CD1c-positive myeloid dendritic cell (primary cell): ENCODE results near the gene NOTCH2NLA.
"Not testable (repeated sequence)": the region's sequence is repeated elsewhere in the genome, so short reads cannot be mapped to it uniquely, and the experiment has no call there.

Experiments
- DNase-seq: peaks from one replicate; pipeline ENCODE4 v3.0.0-alpha.2; 2016; ENCODE audit errors: extremely low spot score

NOTCH2NLA gene

DNA sequence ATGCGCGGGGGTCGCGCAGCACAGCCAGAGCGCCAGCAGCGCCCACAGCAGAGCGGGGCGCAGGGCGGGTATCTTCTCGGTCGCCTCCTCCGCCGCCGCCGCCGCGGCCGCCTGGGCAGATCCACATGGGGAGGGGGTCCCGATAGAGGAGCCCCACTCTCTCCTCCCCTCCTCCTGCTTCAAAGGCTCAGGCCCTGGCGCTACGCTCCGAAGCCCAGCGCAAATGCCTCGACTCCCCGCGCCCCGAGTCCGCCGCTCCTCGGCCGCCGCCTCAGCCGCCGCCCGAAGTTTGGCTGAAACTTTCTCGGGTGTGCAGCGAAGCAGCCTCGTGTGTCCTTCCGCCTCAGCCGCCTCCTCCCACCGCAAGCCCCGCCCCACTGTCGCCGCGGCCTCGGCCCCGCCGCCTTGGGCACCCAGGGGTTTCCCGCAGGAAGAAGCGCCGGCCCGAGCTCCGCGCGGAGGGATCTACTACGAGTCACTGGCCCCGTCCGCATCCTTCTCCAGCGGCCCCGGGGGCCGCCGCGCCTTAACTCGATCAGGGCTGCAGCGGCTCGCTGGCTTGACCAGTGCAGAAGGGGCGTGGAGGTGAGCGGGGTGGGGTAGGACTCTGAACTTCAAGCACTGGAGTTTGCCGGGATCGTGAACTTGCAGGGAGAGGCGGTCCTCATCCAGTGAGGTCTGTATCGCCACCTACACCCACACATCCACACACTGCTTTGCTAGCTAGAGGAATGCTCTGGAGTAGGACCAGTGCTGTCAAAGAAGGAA lies at the start of gene NOTCH2NLA:
TSS of gene NOTCH2NLA (minus strand) at position 312 of the 768 bp plus-strand sequence. CDS start 39,684 bp downstream, outside the sequence.
- peak; percentile 23 for DNase-seq

DNA sequence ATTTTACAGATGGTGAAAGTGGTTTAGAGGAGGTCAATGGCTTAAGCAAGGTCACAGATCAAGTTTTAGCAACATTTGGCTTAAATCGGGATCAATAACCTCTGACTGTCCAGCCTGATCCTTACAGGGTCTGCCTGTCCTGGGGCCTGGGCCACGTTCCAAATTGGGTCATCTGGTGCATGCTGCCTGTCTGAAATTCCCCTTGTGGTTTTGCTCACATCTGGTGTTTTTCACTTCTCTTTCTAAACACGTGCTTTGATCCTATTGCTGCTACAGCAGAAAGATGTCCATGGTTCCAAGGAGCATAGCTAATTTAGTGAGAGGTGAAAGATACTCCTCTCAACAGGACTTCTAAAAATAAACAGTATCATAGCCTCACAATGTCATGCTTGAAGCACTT lies 49.5 kb upstream of the NOTCH2NLA start:
- DNase-seq, result not testable (repeated sequence)

DNA sequence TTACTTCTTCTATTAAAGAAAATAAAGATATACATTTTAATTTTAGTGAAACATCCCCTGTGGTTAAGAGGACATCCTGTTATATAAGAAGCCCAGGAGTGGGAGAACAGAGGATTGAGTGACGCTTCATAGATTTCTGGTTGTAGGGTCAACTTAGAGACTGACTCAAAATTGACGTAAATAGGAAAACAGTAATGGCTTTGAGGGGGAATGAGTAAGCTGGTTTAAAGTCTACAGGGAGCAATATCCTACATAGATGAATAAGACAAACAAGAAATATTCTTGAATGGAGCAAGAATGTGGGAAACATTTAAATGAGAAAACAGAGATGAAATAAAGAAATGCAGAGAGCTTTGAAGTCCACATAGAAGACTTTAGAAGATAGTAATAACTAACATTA lies 48.3 kb upstream of the NOTCH2NLA start:
- not testable (repeated sequence) for DNase-seq

- DNase-seq, result not testable (repeated sequence)
Measured at GRCh38 chr1:146274083-146274482, 45.3 kb upstream of the NOTCH2NLA start.

DNA sequence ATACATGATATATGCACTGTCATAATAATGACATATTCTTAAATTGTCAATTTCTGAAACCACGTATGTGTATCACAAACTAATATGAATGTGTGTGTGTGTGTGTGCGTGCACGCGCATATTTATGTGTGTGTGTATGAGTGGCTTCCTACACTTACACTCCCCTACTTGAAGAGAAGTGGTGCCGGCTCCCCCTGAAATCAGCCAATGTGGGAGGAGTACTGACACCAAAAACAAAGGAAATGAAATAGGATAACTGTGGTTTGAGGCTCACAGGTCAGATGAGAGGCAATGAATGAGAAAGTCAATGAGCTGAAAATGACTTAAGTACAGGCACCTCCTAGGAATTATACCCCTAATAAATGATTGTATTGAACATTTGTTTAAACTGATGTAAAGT lies 44.4 kb upstream of the NOTCH2NLA start:
- DNase-seq, result not testable (repeated sequence)

GRCh38 chr1:146272734-146273133 lies 43.9 kb upstream of the NOTCH2NLA start:
- not testable (repeated sequence) for DNase-seq

DNA sequence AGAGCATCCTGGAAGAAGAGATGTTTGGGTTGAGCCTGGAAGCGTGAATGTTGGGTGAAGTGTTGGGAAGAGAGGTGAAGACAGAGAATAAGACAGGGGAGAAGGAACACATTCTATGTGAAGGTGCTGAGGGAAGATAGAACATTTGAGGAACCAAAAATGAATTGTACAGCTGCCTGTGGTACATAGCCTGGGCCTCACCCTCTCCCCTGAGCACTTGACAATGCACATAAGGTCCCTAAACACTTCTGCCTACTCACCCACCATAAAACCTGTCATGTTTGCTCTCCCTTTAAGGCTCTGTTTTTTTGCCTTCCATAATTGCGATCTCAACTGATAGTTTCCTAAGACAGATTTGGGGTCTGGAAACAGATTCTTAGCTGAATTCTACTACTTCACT lies 43.2 kb upstream of the NOTCH2NLA start:
- DNase-seq, result not testable (repeated sequence)

- not testable (repeated sequence) for DNase-seq
Measured at GRCh38 chr1:146270129-146270528, 41.3 kb upstream of the NOTCH2NLA start.

- DNase-seq, result not testable (repeated sequence)
Measured at GRCh38 chr1:146266179-146266748, 37.4 kb upstream of the NOTCH2NLA start.

GRCh38 chr1:146264761-146265160 lies 35.9 kb upstream of the NOTCH2NLA start:
- not testable (repeated sequence) for DNase-seq

GRCh38 chr1:146260006-146260730 lies 31.3 kb upstream of the NOTCH2NLA start:
- not testable (repeated sequence) for DNase-seq

DNA sequence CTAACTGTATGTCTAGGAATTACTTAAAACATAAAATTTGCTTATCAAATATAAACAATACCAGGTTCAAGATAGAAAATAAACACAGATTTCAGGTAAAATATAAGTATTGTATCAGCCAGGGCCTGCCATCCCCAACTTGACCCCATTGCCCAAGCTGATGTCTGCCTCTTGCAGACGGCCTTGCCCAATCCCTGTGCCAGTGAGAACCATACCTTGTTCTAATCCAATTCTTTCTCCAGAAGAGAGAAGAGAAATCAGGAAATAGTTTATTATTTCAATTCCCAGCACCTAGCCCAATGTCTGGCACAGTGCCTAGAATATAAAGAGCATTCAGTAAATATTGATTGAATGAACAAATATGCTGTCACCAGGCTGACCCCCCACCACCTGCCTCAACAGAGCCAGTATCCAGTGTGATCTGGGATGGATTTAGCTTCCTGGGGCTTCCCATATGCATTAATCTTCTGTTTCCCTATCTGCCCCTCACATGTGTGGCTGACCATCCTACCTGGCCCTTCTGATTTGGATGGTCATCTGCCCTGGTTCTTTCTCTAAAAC lies 29.3 kb upstream of the NOTCH2NLA start:
- not testable (repeated sequence) for DNase-seq

DNA sequence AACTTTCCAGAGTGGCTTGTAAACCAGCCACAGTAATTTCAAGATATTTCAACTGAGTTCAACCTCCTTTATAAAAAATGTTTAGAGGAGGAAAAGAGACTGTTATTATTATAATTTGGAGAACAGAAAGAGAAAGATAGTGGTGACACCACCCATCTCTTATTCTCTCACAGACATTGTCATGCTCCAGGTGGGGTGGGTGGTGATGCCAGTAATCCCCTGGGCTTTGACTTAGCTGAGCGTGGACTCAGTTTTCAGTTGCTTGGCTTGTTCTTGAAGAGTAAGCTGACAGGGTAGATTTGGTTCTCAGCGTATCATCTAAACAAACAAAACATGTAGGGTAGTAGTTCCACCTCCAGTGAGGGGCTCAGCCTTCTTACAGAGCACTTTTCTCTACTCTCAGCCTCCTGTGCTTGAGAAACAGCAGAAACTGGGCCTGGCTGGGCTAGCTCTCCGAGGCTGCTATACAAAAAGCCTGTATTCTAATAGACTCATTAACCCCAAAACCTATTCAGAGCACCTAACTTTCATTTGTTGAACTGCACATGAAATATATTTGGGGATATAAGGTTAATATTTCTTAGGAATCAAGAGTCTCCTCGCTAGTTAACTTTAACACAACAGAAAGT lies 25.9 kb upstream of the NOTCH2NLA start:
- DNase-seq, result not testable (repeated sequence)

GRCh38 chr1:146253249-146253855 lies 24.5 kb upstream of the NOTCH2NLA start:
- not testable (repeated sequence) for DNase-seq

DNA sequence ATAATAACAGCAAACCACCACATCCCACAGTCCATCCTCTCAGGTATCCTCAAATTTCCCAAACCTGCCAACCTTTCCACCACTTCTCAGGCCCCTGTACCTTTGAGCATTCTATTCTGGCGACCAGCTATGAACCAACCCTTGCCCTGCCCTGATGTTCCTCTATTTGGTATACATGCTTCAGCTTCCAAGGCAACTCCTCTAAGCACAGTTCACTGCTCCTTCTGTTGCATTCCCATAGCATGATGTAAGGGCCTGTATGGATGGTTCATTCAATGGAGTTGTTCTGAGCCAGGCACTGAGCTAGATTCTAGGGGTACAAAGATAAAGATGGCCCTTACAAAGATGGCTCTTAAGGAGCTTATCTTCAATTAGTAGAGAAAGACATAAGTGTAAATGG lies 22.7 kb upstream of the NOTCH2NLA start:
- not testable (repeated sequence) for DNase-seq

DNA sequence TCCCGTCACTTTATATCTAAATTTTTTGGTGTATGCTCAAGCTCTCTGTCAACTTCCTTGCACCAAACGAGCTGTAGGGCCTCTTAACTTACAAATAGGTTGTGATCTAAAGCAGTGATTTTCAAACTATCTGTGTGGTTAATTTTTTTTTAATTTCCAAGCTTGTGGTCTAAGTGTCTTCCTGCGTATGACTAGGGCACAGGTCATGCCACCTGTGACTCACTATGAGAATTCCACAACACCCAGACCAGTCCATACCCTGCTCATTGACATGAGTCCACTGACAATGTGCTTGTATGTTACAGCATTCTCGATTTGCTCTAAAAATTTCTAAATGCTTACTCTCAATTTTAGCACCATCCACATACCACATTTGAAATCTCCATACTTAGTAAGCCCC lies 19.8 kb upstream of the NOTCH2NLA start:
- DNase-seq, result not testable (repeated sequence)

- not testable (repeated sequence) for DNase-seq
Measured at GRCh38 chr1:146236626-146237025, 7.8 kb upstream of the NOTCH2NLA start.

DNA sequence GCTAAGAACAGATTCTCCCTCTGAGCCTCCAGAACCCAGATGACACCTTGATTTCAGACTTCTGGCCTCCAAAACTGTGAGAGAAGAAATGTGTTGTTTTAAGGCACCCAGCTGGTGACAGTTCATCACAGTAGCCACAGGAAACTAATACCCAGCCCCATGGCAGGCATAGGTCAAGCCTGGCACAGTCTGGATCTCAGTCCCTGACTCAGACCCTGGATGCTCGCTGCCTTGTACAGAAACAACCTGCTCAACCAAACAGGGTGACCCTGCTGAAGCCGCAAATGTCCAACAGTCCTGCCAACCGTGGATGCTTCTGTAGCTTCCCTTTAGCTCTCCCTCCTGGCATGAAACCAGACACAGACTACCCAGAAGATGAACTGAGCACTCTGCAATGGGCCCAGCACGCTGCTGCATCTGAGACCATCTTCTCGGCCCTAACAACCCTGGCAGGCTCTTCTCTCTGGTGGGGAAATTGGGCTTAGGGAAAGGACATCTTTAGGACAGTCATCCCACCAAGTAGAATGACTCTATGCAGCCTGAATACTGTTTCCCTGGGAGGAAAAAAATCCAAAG lies 7.3 kb upstream of the NOTCH2NLA start:
- DNase-seq, result not testable (repeated sequence)

DNA sequence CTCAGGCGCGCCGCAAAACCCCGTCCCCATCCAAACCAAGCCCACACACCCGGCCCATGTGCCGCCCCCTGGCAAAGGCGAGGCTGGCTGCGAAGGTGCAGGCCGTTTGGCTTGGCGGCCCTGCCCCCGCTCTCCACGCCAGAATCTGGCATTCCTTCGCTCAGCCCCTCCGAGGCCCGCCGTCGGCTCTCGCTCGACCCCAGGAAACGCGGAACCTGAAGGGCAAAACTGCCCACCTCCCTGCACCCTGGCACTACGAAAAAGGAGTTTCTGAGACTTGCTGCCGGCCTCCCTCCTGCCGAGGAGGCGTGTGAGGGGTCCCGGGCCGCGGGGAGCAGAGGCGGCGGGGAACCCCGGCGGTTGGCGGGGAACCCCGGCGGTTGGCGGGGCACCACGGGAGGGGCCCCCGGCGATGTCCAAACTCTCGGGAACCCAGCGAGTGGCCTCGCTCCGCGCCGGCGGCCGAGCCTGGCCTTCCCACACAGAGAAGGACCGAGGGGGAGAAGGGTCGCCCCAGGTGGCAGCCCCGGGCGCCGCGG lies 608 bp downstream of the NOTCH2NLA start:
- DNase-seq, result not testable (repeated sequence)

DNA sequence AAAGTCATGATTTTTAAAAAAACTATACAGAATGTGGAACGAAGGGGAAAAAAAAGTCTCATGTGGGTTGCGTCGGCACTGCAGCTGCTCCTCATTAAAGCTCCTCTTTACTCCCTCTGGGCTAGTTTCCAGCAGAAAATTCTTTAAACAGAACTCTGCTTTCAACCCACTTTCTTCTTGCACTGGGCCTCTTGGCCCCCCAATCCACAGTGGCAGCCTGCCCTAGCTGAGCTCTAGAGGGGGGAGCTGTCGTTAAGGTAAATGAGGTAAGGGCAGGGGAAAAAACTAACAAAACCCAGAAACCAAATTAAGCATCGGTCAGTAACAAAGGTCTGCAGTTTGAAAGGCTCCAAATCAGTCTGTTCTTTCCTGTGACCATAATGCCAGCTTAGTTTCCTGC lies 54.3 kb downstream of the NOTCH2NLA start:
- DNase-seq, result not testable (repeated sequence)

DNA sequence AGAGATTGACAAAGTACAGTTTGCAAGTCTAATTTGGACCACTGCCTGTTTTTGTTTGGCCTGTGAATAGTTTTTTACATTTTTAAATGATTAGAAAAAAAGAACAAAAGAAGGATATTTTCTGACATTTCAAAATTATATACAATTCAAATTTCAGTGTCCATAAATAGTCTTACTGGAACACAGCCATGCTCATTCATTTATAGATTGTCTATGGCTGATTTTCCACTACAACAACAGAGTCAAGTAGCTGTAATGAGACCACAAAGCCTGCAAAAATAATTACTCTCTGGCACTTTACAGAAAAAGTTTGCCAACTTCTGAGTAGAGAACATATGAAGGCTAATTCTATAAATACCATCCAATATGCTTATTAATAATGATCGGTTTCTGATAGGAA lies 61.1 kb downstream of the NOTCH2NLA start:
- DNase-seq, result not testable (repeated sequence)
